Measurements from ENCODE around the gene NSG1. TPM values are rescaled to one million over a fixed set of nuclear protein-coding genes. Genes with fewer than 3 reads are reported as not detected.

NSG1 gene
- total and polyA plus RNA-seq, 9 of the 15 experiments (the other 6 are each of a cell fraction or from before 2014, with no cell fraction given): not detected

GRCh38 chr4:4364486-4365208 is 22.3 kb upstream of the NSG1 start:
- no peak overlapping the region for H3K4me2 ChIP-seq (ENCODE audit: insufficient read depth, low read length)

GRCh38 chr4:4368809-4369580 is 17.9 kb upstream of the NSG1 start:
- Histone ChIP-seq H3K36me3 (ENCODE audit: control insufficient read depth, insufficient read depth, low read length) (no peaks in the 10 kb centered on the region), H3K9ac (ENCODE audit: insufficient read depth in 1 of 2, low read depth in 2 of 2, low read length in 2 of 2) (no peak overlapping the region), H3K4me3 (no peak overlapping the region), H3K27ac (ENCODE audit: extremely low read depth, low read depth, low read length) (no peak overlapping the region), H3K27me3 (ENCODE audit: control insufficient read depth in 2 of 2, insufficient read depth in 2 of 2, low read length in 2 of 2) (peaks cover 16 to 59% of the 10 kb centered on the region in 2 experiments), H3K79me2 (ENCODE audit: control insufficient read depth, insufficient read depth, low read length) (no peaks in the 10 kb centered on the region), H4K20me1 (replicated peaks; ENCODE audit: control insufficient read depth, insufficient read depth, low read length) (no peaks in the 10 kb centered on the region; the same call in 1 of the 2 replicates), H2AFZ (ENCODE audit: low read depth, low read length) (no peak overlapping the region), H3K4me1 (replicated peaks in 1 of 2; ENCODE audit: control insufficient read depth in 2 of 2, insufficient read depth in 2 of 2, low read length in 2 of 2) (no peaks in the 10 kb centered on the region), H3K4me2 (ENCODE audit: insufficient read depth, low read length) (no peak overlapping the region), H3K9me1 (ENCODE audit: control insufficient read depth, insufficient read depth, low read length) (no peaks in the 10 kb centered on the region), H3K9me3 (replicated peaks; ENCODE audit: control insufficient read depth, insufficient read depth, low read depth, low read length) (no peaks in the 10 kb centered on the region)
- intact Hi-C loops (cut with micrococcal nuclease) (no loop called here), in situ Hi-C loops (cut with MboI) (no loop called here)
- WGBS (ENCODE audit: insufficient coverage, low coverage, missing lambda C conversion rate): under 1% methylated on average over 11 of the region's 11 CpGs
- ChIA-PET CTCF (ENCODE audit: low intra/inter-chr PET ratio) (no interaction called here), POLR2A (no interaction called here)
- DNase-seq (ENCODE audit: extremely low read depth in 1 of 4, low spot score in 3 of 4): no peak
- TF ChIP-seq TGIF2 (CRISPR knock-in tag; IDR thresholded peaks at IDR 0.05) (no peak), BRD4 (IDR thresholded peaks at IDR 0.05) (no peak), PHF21A (IDR thresholded peaks at IDR 0.05; ENCODE audit: borderline replicate concordance, low read depth) (no peak), XRCC3 (IDR thresholded peaks at IDR 0.05) (no peak), ZNF76 (CRISPR knock-in tag; IDR thresholded peaks at IDR 0.05; ENCODE audit: borderline replicate concordance) (no peak), ATF3 (IDR thresholded peaks at IDR 0.05) (peak; percentile 14; the same call in 1 of the 2 replicates), ATF3 (CRISPR knock-in tag; conservative IDR thresholded peaks at IDR 0.05) (no peak), TEAD4 (IDR thresholded peaks at IDR 0.05; ENCODE audit: low read length) (no peak), TEAD4 (CRISPR knock-in tag; IDR thresholded peaks at IDR 0.05; ENCODE audit: borderline replicate concordance) (no peak), ID3 (CRISPR knock-in tag; IDR thresholded peaks at IDR 0.05) (no peak), ID3 (tag; IDR thresholded peaks at IDR 0.05) (no peak)
- no peak for ATAC-seq
- no peak for FAIRE-seq
- no TSS peak for BruUV-seq (replicated peaks)

More at GRCh38 chr4:4364486-4365208, 22.3 kb upstream of the NSG1 start:
- Histone ChIP-seq H3K79me2 (ENCODE audit: control insufficient read depth, insufficient read depth, low read length) (no peaks in the 10 kb centered on the region), H3K27me3 (ENCODE audit: control insufficient read depth in 2 of 2, insufficient read depth in 2 of 2, low read length in 2 of 2) (peaks cover 27 to 56% of the 10 kb centered on the region in 2 experiments), H3K9me1 (ENCODE audit: control insufficient read depth, insufficient read depth, low read length) (no peaks in the 10 kb centered on the region), H3K9ac (ENCODE audit: insufficient read depth in 1 of 2, low read depth in 2 of 2, low read length in 2 of 2) (no peak overlapping the region), H4K20me1 (replicated peaks; ENCODE audit: control insufficient read depth, insufficient read depth, low read length) (no peaks in the 10 kb centered on the region; the same call in 1 of the 2 replicates), H2AFZ (ENCODE audit: low read depth, low read length) (no peak overlapping the region), H3K27ac (ENCODE audit: extremely low read depth, low read depth, low read length) (no peak overlapping the region), H3K4me3 (no peak overlapping the region), H3K4me1 (replicated peaks in 1 of 2; ENCODE audit: control insufficient read depth in 2 of 2, insufficient read depth in 2 of 2, low read length in 2 of 2) (no peaks in the 10 kb centered on the region; a peak in 1 of 5 replicates), H3K9me3 (replicated peaks; ENCODE audit: control insufficient read depth, insufficient read depth, low read depth, low read length) (no peaks in the 10 kb centered on the region), H3K36me3 (ENCODE audit: control insufficient read depth, insufficient read depth, low read length) (no peaks in the 10 kb centered on the region)
- in situ Hi-C loops (cut with MboI) (no loop called here), intact Hi-C loops (cut with micrococcal nuclease) (no loop called here)
- FAIRE-seq (no peak), DNase-seq (ENCODE audit: extremely low read depth in 1 of 4, low spot score in 3 of 4) (no peak), ATAC-seq (no peak)
- ChIA-PET CTCF (ENCODE audit: low intra/inter-chr PET ratio) (no interaction called here), POLR2A (no interaction called here)
- WGBS (ENCODE audit: insufficient coverage, low coverage, missing lambda C conversion rate): 0% methylated on average over 9 of the region's 9 CpGs
- TF ChIP-seq ZNF431 (CRISPR knock-in tag; IDR thresholded peaks at IDR 0.05) (0 out of 2 replicates have a peak, but pooled peaks have one; percentile 43), ETV1 (tag; conservative IDR thresholded peaks at IDR 0.05; ENCODE audit: low read depth) (no peak)
- no TSS peak for BruUV-seq (replicated peaks)
